H1 (cell line): ENCODE measurements around the gene ARHGEF6. TPM values are rescaled to one million over a fixed set of nuclear protein-coding genes. Genes with fewer than 3 reads are reported as not detected.

Experiments
- CTCF ChIA-PET: fragments of 300-600 bp; sonication (Branson Sonifier 250); formaldehyde crosslinking; loops from one replicate; lab custom pipeline; 2021; ENCODE audit not compliant: partially characterized antibody; lab: Charles Lee
- POLR2A ChIA-PET: fragments of 300-600 bp; sonication (Branson Sonifier 250); formaldehyde crosslinking; loops from one replicate; lab custom pipeline; 2021; ENCODE audit warnings: inconsistent platforms; ENCODE audit not compliant: partially characterized antibody; lab: Charles Lee
- DNase-seq, 2 experiments: peaks; one replicate each; pipeline versions ENCODE4 v3.0.0 to v3.0.0-alpha.2; 2010 to 2022; ENCODE audit warnings: low spot score in 2 of 2, low read depth in 1 of 2, mixed read lengths in 1 of 2
- FAIRE-seq: peaks from 2 replicates; lab custom pipeline; 2011; peaks lifted over from hg19 to GRCh38; lab: Jason Lieb, UNC
- H2AFZ ChIP-seq: 2 replicates; pipeline ENCODE4 v1.8.1; 2012; ENCODE audit warnings: low read length, inconsistent platforms
- H2AK5ac ChIP-seq: 2 replicates; pipeline ENCODE4 v1.6.1; 2013; ENCODE audit warnings: low read depth, low read length
- H2BK120ac ChIP-seq: replicated peaks from 2 replicates; pipeline ENCODE3; 2013; ENCODE audit warnings: low read depth, low read length, inconsistent platforms
- H2BK12ac ChIP-seq: 2 replicates; pipeline ENCODE4 v1.6.1; 2013; ENCODE audit warnings: low read depth, low read length
- H2BK15ac ChIP-seq: 2 replicates; pipeline ENCODE4 v1.6.1; 2013; ENCODE audit warnings: low read length
- H2BK20ac ChIP-seq: 2 replicates; pipeline ENCODE4 v1.6.1; 2013; ENCODE audit warnings: low read length
- H2BK5ac ChIP-seq: 2 replicates; pipeline ENCODE4 v1.6.1; 2013; ENCODE audit warnings: low read depth, low read length
- H3K14ac ChIP-seq: 2 replicates; pipeline ENCODE4 v1.6.1; 2013; ENCODE audit warnings: inconsistent platforms; ENCODE audit not compliant: insufficient read length
- H3K18ac ChIP-seq: 2 replicates; pipeline ENCODE4 v1.6.1; 2013; ENCODE audit warnings: low read length; ENCODE audit errors: extremely low read depth
- H3K23ac ChIP-seq: 2 replicates; pipeline ENCODE4 v1.6.1; 2013; ENCODE audit warnings: inconsistent platforms; ENCODE audit not compliant: insufficient read length
- H3K23me2 ChIP-seq: 2 replicates; pipeline ENCODE4 v1.6.1; 2013; ENCODE audit warnings: low read depth, low read length
- H3K27ac ChIP-seq: 2 replicates; pipeline ENCODE4 v1.6.1; 2011; ENCODE audit warnings: low read depth, low read length, inconsistent platforms
- H3K27me3 ChIP-seq, 4 experiments: replicated peaks in 1 of 4; 1 replicate in 1 of 4; 2 replicates in 3 of 4; pipeline versions ENCODE4 v1.6.1 to v1.8.1; 2011 to 2013; ENCODE audit warnings: low read length in 3 of 4, mild to moderate bottlenecking in 3 of 4, inconsistent platforms in 2 of 4, mixed read lengths in 2 of 4, moderate library complexity in 1 of 4; ENCODE audit not compliant: control insufficient read depth in 3 of 4, insufficient read depth in 3 of 4; ENCODE audit errors: extremely low read depth in 1 of 4
- H3K36me3 ChIP-seq, 4 experiments: 2 replicates each; pipeline versions ENCODE4 v1.6.1 to v1.8.1; 2011 to 2013; ENCODE audit warnings: mild to moderate bottlenecking in 4 of 4, low read length in 3 of 4, moderate library complexity in 2 of 4, control low read depth in 1 of 4, inconsistent platforms in 1 of 4; ENCODE audit not compliant: insufficient read depth in 4 of 4, control insufficient read depth in 2 of 4
- H3K4ac ChIP-seq: replicated peaks from 2 replicates; pipeline ENCODE3; 2013; ENCODE audit warnings: low read length, low read depth, mixed read lengths, inconsistent platforms; ENCODE audit not compliant: insufficient read length
- H3K4me1 ChIP-seq, 4 experiments: replicated peaks in 1 of 4; 1 replicate in 1 of 4; 2 replicates in 3 of 4; pipeline versions ENCODE4 v1.6.1 to v1.8.1; 2011 to 2013; ENCODE audit warnings: low read length in 3 of 4, inconsistent platforms in 2 of 4, mixed read lengths in 1 of 4; ENCODE audit not compliant: insufficient read depth in 4 of 4, control insufficient read depth in 3 of 4
- H3K4me2 ChIP-seq, 2 experiments: 2 replicates each; pipeline versions ENCODE4 v1.6.1 to v1.8.1; 2011 to 2013; ENCODE audit warnings: low read depth in 2 of 2, low read length in 2 of 2, control low read depth in 1 of 2, inconsistent platforms in 1 of 2, mild to moderate bottlenecking in 1 of 2; ENCODE audit not compliant: insufficient read depth in 1 of 2
- H3K4me3 ChIP-seq, 4 experiments: fragments of 200-600, 300-600 bp in 1 of 4; sonication (generic), shearing (Covaris generic), sonication (Bioruptor Twin) in 1 of 4; 2 replicates each; pipeline versions ENCODE4 v1.5.1 to v1.8.1; 2011 to 2016; ENCODE audit warnings: low read length in 4 of 4, low read depth in 3 of 4, control low read depth in 2 of 4, inconsistent platforms in 2 of 4, mild to moderate bottlenecking in 2 of 4, mixed read lengths in 1 of 4, moderate library complexity in 1 of 4; ENCODE audit not compliant: insufficient read depth in 2 of 4; ENCODE audit errors: extremely low read depth in 1 of 4
- H3K56ac ChIP-seq: replicated peaks from 2 replicates; pipeline ENCODE3; 2013; ENCODE audit warnings: low read depth, mild to moderate bottlenecking, mixed read lengths, low read length, inconsistent platforms; ENCODE audit not compliant: insufficient read length
- H3K79me1 ChIP-seq: 2 replicates; pipeline ENCODE4 v1.6.1; 2013; ENCODE audit warnings: low read depth, low read length, control low read depth
- H3K79me2 ChIP-seq, 2 experiments: 2 replicates each; pipeline versions ENCODE4 v1.6.1 to v1.8.1; 2012 to 2013; ENCODE audit warnings: low read length in 2 of 2, mild to moderate bottlenecking in 2 of 2, inconsistent platforms in 1 of 2; ENCODE audit not compliant: insufficient read depth in 2 of 2, control insufficient read depth in 1 of 2
- H3K9ac ChIP-seq, 4 experiments: replicated peaks in 1 of 4; 1 replicate in 1 of 4; 2 replicates in 3 of 4; pipeline versions ENCODE4 v1.6.1 to v1.8.1; 2011 to 2013; ENCODE audit warnings: low read depth in 3 of 4, low read length in 3 of 4, control low read depth in 2 of 4, mild to moderate bottlenecking in 2 of 4, moderate library complexity in 2 of 4, inconsistent platforms in 1 of 4; ENCODE audit errors: extremely low read depth in 1 of 4
- H3K9me3 ChIP-seq, 2 experiments: 2 replicates each; pipeline versions ENCODE4 v1.6.1 to v1.8.1; 2012 to 2013; ENCODE audit warnings: mild to moderate bottlenecking in 2 of 2, moderate library complexity in 2 of 2, control low read depth in 1 of 2, inconsistent platforms in 1 of 2, low read depth in 1 of 2, low read length in 1 of 2, mixed read lengths in 1 of 2; ENCODE audit not compliant: insufficient read depth in 2 of 2
- H4K20me1 ChIP-seq, 2 experiments: replicated peaks in 1 of 2; 2 replicates each; pipeline versions ENCODE3 to v1.8.1; 2011 to 2013; ENCODE audit warnings: inconsistent platforms in 2 of 2, low read length in 2 of 2, mild to moderate bottlenecking in 1 of 2; ENCODE audit not compliant: insufficient read depth in 2 of 2, control insufficient read depth in 1 of 2
- H4K5ac ChIP-seq: 2 replicates; pipeline ENCODE4 v1.6.1; 2013; ENCODE audit warnings: low read length, low read depth, mixed read lengths, inconsistent platforms; ENCODE audit not compliant: insufficient read length
- H4K8ac ChIP-seq: 2 replicates; pipeline ENCODE4 v1.8.0; 2013; ENCODE audit warnings: mild to moderate bottlenecking, moderate library complexity, low read length, inconsistent platforms; ENCODE audit not compliant: insufficient read depth; ENCODE audit errors: extremely low read depth
- H4K91ac ChIP-seq: replicated peaks from 2 replicates; pipeline ENCODE3; 2013; ENCODE audit warnings: low read length, mixed read lengths, inconsistent platforms; ENCODE audit not compliant: insufficient read length
- BACH1 ChIP-seq: IDR thresholded peaks from 2 replicates; pipeline ENCODE4 v1.6.1; 2012; ENCODE audit warnings: low read length, improper control_type of control experiment
- BRCA1 ChIP-seq: IDR thresholded peaks from 2 replicates; pipeline ENCODE4 v1.6.1; 2012; ENCODE audit warnings: low read depth, low read length, improper control_type of control experiment
- CHD2 ChIP-seq: IDR thresholded peaks from 2 replicates; pipeline ENCODE4 v1.6.1; 2012; ENCODE audit warnings: low read length, improper control_type of control experiment
- KDM5A ChIP-seq: fragments of 200-600 bp; IDR thresholded peaks from 2 replicates; pipeline ENCODE4 v1.7.1; 2012; ENCODE audit warnings: mild to moderate bottlenecking, low read length, inconsistent platforms, mixed read lengths
- POLR2A ChIP-seq, 2 experiments: IDR thresholded peaks; 1 replicate in 1 of 2; 2 replicates in 1 of 2; pipeline ENCODE4 v1.6.1; 2011; ENCODE audit warnings: low read depth in 2 of 2, low read length in 2 of 2, mild to moderate bottlenecking in 2 of 2; ENCODE audit errors: control extremely low read depth in 1 of 2
- RAD21 ChIP-seq, 2 experiments: IDR thresholded peaks in 1 of 2; conservative IDR thresholded peaks in 1 of 2; 2 replicates each; pipeline ENCODE4 v1.6.1; 2011; ENCODE audit warnings: low read depth in 2 of 2, low read length in 2 of 2, improper control_type of control experiment in 1 of 2, inconsistent platforms in 1 of 2, mild to moderate bottlenecking in 1 of 2, moderate library complexity in 1 of 2
- SIN3A ChIP-seq, 2 experiments: IDR thresholded peaks in 1 of 2; conservative IDR thresholded peaks in 1 of 2; 2 replicates each; pipeline ENCODE4 v1.6.1; 2011 to 2012; ENCODE audit warnings: low read length in 2 of 2, improper control_type of control experiment in 1 of 2, low read depth in 1 of 2, mild to moderate bottlenecking in 1 of 2
- SP2 ChIP-seq: IDR thresholded peaks from 2 replicates; pipeline ENCODE4 v1.6.1; 2012; ENCODE audit warnings: mild to moderate bottlenecking, low read length, inconsistent platforms
- SP4 ChIP-seq: IDR thresholded peaks from 2 replicates; pipeline ENCODE4 v1.6.1; 2012; ENCODE audit warnings: low read length, inconsistent platforms
- SRF ChIP-seq: IDR thresholded peaks from 2 replicates; pipeline ENCODE4 v1.6.1; 2011; ENCODE audit warnings: mild to moderate bottlenecking, low read depth, low read length, moderate library complexity
- SUZ12 ChIP-seq: fragments of 200-600 bp; sonication (generic); IDR thresholded peaks from 2 replicates; pipeline ENCODE4 v1.6.1; 2012; ENCODE audit warnings: mild to moderate bottlenecking, inconsistent platforms, low read length, moderate library complexity, mixed read lengths
- TBP ChIP-seq: IDR thresholded peaks from 2 replicates; pipeline ENCODE4 v1.6.1; 2011; ENCODE audit warnings: low read depth, low read length, improper control_type of control experiment
- TEAD4 ChIP-seq: IDR thresholded peaks from 2 replicates; pipeline ENCODE4 v1.6.1; 2012; ENCODE audit warnings: low read depth, low read length, inconsistent platforms, mixed read lengths
- WGBS, 2 experiments: shearing (Covaris generic) in 1 of 2; methylation state at CpG; one replicate each; pipeline versions ENCODE4 v1.1.6 to v1.1.7; 2013 to 2015; ENCODE audit warnings: low lambda C conversion rate in 2 of 2, mixed read lengths in 2 of 2, inconsistent platforms in 1 of 2, low coverage in 1 of 2, missing lambda C conversion rate in 1 of 2; ENCODE audit not compliant: insufficient replicate concordance in 2 of 2, insufficient coverage in 1 of 2, insufficient read length in 1 of 2; ENCODE audit errors: extremely low coverage in 1 of 2, missing lambda C conversion rate in 1 of 2; 5-methylcytosine and 5-hydroxymethylcytosine counted together
- polyA plus RNA-seq, 7 experiments: library from polyadenylated mRNA; depleted of rRNA in 3 of 7; stranded (reverse) in 5 of 7; unstranded in 2 of 7; fragments of >200 nt in 5 of 7; fragments of 200-250 nt in 2 of 7; gene quantifications; 1 replicate in 5 of 7; 2 replicates in 1 of 7; 4 replicates in 1 of 7; pipeline versions ENCODE4 v1.2.1 to v1.2.3, GENCODE V29; 2011 to 2013; ENCODE audit warnings: missing spikeins in 2 of 7, mixed read lengths in 2 of 7
- total RNA-seq: library from RNA; stranded (reverse); fragmentation: NEBNext Ultra II Directional; extraction: Animal tissue kit (Norgen Biotek cat#: 25700); gene quantifications from 2 replicates; pipeline ENCODE4 v1.2.1, GENCODE V29; 2021
- TF ChIP-seq, protein P1 (sequence below): IDR thresholded peaks from 2 replicates; pipeline ENCODE4 v1.6.1; 2011; ENCODE audit warnings: low read length, improper control_type of control experiment

The ARHGEF6 gene
- total and polyA plus RNA-seq, 2 of the 8 experiments (the other 6 are each of a cell fraction or from before 2014, with no cell fraction given): 3.6 to 3.7 TPM

DNA sequence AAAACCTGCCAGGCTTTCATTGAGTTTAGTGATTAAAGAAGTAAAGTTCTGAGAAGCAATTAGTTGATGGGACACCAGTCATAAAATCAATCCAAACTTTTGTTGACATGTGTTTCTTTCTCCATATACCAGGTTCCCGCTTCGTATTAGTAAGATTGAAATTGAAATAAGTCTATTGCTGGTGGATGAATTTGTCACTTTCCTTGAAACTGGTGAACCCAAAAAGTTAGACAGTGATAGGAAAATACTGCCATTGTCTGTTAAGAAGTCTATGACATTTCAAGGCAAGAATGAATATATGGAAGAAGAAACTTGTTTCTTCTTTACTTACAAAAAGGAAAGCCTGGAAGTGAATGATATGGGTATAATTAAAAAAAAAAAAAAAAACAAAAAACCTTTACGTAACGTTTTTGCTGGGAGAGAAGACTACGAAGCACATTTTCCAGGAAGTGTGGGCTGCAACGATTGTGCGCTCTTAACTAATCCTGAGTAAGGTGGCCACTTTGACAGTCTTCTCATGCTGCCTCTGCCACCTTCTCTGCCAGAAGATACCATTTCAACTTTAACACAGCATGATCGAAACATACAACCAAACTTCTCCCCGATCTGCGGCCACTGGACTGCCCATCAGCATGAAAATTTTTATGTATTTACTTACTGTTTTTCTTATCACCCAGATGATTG, 132.9 kb downstream of the ARHGEF6 start, which contains the start of gene CD40LG:
TSS of gene CD40LG (plus strand) at position 482 of the 684 bp plus-strand sequence. CDS start at position 573, 91 bp downstream.
- Histone ChIP-seq H2BK5ac (no peak within 1 kb of the TSS), H4K91ac (no peak within 1 kb of the TSS), H2AK5ac (no peak within 1 kb of the TSS), H3K23me2 (no peaks in the 10 kb centered on the region), H2BK15ac (no peak within 1 kb of the TSS), H2BK12ac (no peak within 1 kb of the TSS), H4K5ac (no peak within 1 kb of the TSS), H2BK120ac (no peak within 1 kb of the TSS), H4K20me1 (no peaks in the 10 kb centered on the region), H3K14ac (no peak within 1 kb of the TSS), H2AFZ (no peak within 1 kb of the TSS), H3K4me3 (no peak within 1 kb of the TSS), H3K4me2 (no peak within 1 kb of the TSS), H3K27me3 (no peaks in the 10 kb centered on the region), H3K9me3 (no peaks in the 10 kb centered on the region), H3K18ac (no peak within 1 kb of the TSS), H3K79me1 (no peaks in the 10 kb centered on the region), H3K56ac (no peak within 1 kb of the TSS), H3K36me3 (no peaks in the 10 kb centered on the region), H3K4ac (no peak within 1 kb of the TSS), H3K9ac (no peak within 1 kb of the TSS), H3K27ac (no peak within 1 kb of the TSS), H3K79me2 (no peaks in the 10 kb centered on the region), H3K4me1 (peaks cover 0 to 3% (median 0%) of the 10 kb centered on the region in 4 experiments; a peak in 1 of 7 replicates), H2BK20ac (no peak within 1 kb of the TSS), H3K23ac (no peak within 1 kb of the TSS), H4K8ac (no peak within 1 kb of the TSS)
- FAIRE-seq (no peak), DNase-seq (no peak)
- 91% methylated on average over 10 of the region's 10 CpGs; no CpG with 5 or more reads in 1 of the 2 experiments for WGBS, 2 experiments
- ChIA-PET CTCF (no interaction called here), POLR2A (no interaction called here)
- TF ChIP-seq BRCA1 (no peak), TBP (no peak), RAD21 (IDR thresholded peaks at IDR 0.05 in 1 of 2, conservative IDR thresholded peaks at IDR 0.05 in 1 of 2; ENCODE audit: low read depth in 2 of 2, low read length in 2 of 2) (no peak), SUZ12 (no peak), CHD2 (no peak), TEAD4 (no peak), SP4 (no peak), SIN3A (conservative IDR thresholded peaks at IDR 0.05 in 1 of 2, IDR thresholded peaks at IDR 0.05 in 1 of 2; ENCODE audit: low read depth in 1 of 2, low read length in 2 of 2) (no peak), SP2 (no peak), BACH1 (no peak), SRF (no peak), KDM5A (no peak), POLR2A (IDR thresholded peaks at IDR 0.05; ENCODE audit: control extremely low read depth in 1 of 2, low read depth in 2 of 2, low read length in 2 of 2) (no peak)
- TF ChIP-seq, protein P1, sequence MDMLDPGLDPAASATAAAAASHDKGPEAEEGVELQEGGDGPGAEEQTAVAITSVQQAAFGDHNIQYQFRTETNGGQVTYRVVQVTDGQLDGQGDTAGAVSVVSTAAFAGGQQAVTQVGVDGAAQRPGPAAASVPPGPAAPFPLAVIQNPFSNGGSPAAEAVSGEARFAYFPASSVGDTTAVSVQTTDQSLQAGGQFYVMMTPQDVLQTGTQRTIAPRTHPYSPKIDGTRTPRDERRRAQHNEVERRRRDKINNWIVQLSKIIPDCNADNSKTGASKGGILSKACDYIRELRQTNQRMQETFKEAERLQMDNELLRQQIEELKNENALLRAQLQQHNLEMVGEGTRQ: no peak
